Coronary artery (tissue), 2 donors: ENCODE results near the gene FOXP3.
A peak's percentile ranks its signal among the peaks of the same experiment; 100 is the strongest.
"Not testable (repeated sequence)": the region's sequence is repeated elsewhere in the genome, so short reads cannot be mapped to it uniquely, and the experiment has no call there.

Source experiments
- DNase-seq: peaks from one replicate; pipeline ENCODE4 v3.0.0-alpha.2; 2017; ENCODE audit warnings: low spot score
- H3K27ac ChIP-seq, 2 donors: fragments of 200-600 bp; sonication (generic); one replicate each; pipeline ENCODE4 v1.5.1; 2016 to 2019
- H3K4me3 ChIP-seq: fragments of 200-600 bp; sonication (generic); 2 replicates; pipeline ENCODE4 v1.5.1; 2016; ENCODE audit warnings: mild to moderate bottlenecking, moderate library complexity
- TF ChIP-seq, protein P1 (sequence below): fragments of 200-600 bp; sonication (generic); IDR thresholded peaks from one replicate; pipeline ENCODE4 v1.5.1; 2019; ENCODE audit warnings: antibody characterized with exemption

FOXP3 gene

GRCh38 chrX:49264460-49264859 lies at the start of gene FOXP3:
Gene FOXP3, minus strand, starts transcription at chrX:49264710. Its CDS starts 6,205 bp downstream, at chrX:49258505.
- Histone ChIP-seq H3K27ac (no peak within 1 kb of the TSS), H3K4me3 (no peak within 1 kb of the TSS)
- TF ChIP-seq, protein P1, sequence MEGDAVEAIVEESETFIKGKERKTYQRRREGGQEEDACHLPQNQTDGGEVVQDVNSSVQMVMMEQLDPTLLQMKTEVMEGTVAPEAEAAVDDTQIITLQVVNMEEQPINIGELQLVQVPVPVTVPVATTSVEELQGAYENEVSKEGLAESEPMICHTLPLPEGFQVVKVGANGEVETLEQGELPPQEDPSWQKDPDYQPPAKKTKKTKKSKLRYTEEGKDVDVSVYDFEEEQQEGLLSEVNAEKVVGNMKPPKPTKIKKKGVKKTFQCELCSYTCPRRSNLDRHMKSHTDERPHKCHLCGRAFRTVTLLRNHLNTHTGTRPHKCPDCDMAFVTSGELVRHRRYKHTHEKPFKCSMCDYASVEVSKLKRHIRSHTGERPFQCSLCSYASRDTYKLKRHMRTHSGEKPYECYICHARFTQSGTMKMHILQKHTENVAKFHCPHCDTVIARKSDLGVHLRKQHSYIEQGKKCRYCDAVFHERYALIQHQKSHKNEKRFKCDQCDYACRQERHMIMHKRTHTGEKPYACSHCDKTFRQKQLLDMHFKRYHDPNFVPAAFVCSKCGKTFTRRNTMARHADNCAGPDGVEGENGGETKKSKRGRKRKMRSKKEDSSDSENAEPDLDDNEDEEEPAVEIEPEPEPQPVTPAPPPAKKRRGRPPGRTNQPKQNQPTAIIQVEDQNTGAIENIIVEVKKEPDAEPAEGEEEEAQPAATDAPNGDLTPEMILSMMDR: no peak
- no peak for DNase-seq

DNA sequence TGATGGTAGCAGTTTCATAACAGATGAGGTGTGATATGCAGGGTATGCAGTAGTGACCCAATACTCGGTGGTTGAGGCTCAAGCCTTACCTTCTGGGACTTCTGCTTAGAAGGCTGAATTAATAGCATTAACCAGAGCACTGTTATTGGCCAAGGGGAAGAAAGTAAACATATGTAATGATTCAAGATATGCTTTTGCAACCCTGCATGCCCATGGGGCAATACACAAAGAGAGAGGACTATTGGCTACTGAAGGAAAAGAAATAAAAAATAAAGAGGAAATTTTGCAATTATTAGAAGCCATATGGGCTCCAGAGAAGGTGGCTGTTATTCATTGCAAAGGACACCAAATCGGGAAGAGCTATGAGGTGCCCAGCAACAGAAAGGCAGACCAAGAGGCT lies 47.7 kb upstream of the FOXP3 start:
- H3K27ac ChIP-seq: no peak overlapping the region
- DNase-seq: no peak
- H3K4me3 ChIP-seq: no peak overlapping the region
- TF ChIP-seq, protein P1: no peak

- Histone ChIP-seq H3K4me3 (no peak overlapping the region), H3K27ac (no peak overlapping the region)
- no peak for DNase-seq
- TF ChIP-seq, protein P1: no peak
Observed at GRCh38 chrX:49310371-49310770, 45.9 kb upstream of the FOXP3 start.

DNA sequence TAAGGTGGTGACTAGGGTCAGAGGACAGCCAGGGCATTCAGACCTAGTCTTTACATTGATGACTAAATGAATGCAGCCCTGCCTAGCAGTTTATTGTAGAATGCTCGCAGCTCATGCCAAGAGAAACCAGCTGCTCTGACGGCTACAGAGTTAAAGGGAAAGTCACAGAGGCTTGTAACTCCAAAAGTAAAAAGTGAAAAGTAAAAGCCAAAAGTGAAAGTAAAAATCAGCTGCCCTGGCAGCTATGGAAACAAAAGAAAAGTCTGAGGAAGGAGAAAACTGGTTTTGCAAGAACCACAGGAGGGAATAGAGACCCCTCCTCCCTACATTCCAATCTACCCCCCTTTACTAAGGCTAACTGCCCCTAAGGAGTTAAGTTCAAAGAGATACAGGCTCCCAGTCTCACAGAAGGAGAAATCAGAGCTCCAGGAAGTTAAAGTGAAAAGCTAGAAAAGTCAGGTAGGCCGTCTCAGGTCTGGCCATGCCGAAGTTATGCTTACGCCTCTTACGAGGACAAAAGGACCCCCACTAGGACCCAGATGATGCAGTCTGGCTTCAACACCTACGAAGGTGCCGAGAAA lies 45.0 kb upstream of the FOXP3 start:
- Histone ChIP-seq H3K27ac (peak overlapping the region; percentile 25 to 69), H3K4me3 (peak overlapping the region; percentile 69)
- DNase-seq: no peak
- TF ChIP-seq, protein P1: no peak

GRCh38 chrX:49308604-49309269 lies 44.2 kb upstream of the FOXP3 start:
- DNase-seq: no peak
- peak overlapping the region; percentile 25 to 69 for H3K27ac ChIP-seq
- H3K4me3 ChIP-seq: peak overlapping the region; percentile 69
- TF ChIP-seq, protein P1: no peak

- not testable (repeated sequence) for H3K27ac ChIP-seq, DNase-seq, H3K4me3 ChIP-seq
Observed at GRCh38 chrX:49307775-49308174, 43.3 kb upstream of the FOXP3 start.

GRCh38 chrX:49303346-49303745 lies 38.8 kb upstream of the FOXP3 start, which contains the start of gene GAGE10:
Gene GAGE10, plus strand, starts transcription at chrX:49303646. Its CDS starts 1,214 bp downstream, at chrX:49304860.
- Histone ChIP-seq H3K4me3 (no peak within 1 kb of the TSS), H3K27ac (no peak within 1 kb of the TSS)
- TF ChIP-seq, protein P1: no peak
- DNase-seq: no peak
